NCI-H1417 treated with DMSO at 0.1 percent for 48 hours (cell line): ENCODE data around the gene FGFR1OP2.

Experiments
- DNase-seq: peaks from one replicate; lab custom pipeline; 2025; lab: John Stamatoyannopoulos, UW

FGFR1OP2 gene

DNA sequence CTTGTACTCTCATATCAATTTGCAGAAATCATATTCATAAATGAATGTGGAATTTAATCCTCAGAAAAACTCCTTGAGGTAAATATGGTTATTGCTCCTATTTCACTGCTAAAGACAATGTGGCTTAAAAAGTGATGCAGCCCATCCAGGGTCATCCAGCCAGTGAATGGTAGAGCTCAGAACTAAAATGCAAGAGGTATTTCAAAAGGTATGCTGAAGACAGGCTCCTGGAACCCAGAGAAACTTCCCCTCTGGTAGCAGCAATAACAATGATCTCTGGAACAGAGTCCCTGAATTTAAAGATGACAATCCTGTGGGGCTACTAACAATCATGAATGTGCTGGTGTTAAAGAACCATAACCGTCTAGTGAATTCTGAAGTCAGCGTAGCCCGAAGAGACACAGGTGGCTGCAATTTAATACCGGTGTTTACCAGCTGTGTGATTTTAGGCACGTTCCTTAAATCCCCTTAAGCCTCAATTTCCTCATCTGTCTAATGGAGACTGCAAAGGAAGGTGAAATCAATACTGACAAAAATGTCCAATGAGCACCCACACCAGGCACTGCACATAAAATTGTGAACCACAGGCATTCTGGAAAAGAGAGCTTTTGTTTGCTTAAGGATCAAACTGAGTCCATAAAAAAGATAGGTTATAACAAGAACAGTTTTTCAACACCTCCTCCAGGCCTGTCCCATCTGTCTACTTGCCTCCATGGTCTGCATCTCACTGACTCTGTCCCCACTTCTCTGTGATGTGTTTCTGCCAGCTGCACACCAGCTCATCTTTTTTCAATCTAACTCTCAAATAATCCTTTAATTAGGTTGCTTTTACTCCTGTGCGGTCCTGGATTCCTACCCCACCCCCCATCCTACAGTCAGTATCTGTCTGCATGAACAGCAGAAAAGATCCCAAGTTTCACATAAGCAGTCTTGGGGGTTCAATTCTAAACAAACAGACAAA is 65.4 kb downstream of the FGFR1OP2 start:
- no peak for DNase-seq

DNA sequence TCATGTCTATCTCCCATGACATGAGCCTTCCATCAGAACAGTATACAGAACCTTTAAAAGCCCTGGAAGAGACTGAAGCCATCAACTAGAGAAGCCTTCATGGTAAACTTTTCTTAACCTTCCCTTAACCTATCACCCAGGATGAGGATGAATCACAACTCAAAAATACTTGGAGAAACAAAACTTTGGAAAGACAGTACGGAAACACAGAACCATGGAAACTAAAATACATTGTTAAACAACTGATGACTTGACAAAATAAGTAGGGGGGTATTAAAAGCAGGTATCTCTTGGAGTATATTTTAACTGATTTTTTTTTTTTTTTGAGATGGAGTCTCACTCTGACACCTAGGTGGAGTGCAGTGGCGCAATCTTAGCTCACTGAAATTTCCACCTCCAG is 67.2 kb downstream of the FGFR1OP2 start:
- no peak for DNase-seq

DNA sequence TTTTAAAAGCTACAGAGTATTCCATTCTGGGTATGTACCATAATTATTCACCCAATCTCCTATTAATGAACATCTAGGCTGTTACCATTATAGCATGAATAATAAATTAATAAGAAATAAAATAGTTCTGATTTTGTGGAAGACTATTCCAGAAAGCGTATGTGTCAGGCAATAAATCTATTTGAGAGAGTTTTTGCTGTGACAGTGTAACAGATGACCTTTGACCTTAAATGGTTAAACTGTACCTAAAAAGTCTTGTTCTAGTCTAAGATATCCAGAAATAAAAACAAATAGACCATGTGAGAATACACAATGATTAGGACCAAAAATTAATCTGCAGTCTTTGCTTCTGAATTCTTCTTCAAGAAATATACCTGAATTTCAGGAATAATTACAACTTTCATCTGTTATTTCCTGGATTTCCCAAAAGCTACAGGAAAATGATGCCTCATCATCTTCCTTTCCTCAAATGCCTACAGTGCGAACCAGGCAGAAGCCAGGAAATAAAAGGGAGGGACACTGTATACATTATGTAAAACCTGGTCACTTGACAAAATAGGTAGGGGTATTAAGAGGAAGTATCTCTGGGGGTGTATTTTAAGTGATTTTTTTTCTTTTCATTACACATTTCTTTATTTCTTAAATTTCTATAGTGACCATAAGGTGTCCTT is 68.7 kb downstream of the FGFR1OP2 start:
- DNase-seq: no peak

DNA sequence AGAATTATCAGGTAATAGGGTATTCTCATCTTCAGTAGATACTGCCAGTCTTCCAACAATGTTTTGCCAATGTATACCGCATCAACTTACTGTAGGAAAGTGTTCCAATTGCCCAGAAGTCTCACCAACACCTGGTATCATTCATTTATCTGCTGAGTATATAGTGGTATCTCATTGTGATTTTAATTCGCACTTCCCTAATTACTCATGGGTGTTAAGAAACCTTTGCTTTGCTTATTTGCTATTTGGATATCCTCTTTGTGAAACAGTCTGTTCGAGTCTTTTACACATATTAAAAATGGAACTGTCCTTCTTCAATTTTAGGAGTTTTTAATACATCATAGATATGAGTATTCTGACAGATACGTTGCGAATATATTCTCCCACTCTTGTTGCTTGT is 69.8 kb downstream of the FGFR1OP2 start:
- DNase-seq: no peak

DNA sequence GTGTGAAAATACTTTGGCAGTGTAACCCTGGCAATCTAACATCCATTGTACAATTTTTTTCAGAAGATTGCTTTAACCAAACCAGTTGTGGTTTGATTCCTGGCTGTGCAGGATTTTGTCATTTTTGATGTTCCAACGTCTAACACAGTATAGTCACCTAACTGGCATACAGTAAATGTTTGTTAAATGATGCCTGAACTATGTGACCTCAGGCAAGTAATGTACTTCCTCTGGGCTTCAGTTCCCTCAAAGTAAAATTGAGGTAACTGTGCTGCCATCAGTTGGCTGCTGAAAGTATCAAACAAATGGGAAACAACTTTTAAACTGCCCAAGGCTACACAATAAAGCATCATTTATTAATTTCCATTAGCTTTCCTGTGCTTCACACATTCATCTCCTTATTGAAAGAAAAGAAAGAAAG is 71.6 kb downstream of the FGFR1OP2 start:
- DNase-seq: no peak

DNA sequence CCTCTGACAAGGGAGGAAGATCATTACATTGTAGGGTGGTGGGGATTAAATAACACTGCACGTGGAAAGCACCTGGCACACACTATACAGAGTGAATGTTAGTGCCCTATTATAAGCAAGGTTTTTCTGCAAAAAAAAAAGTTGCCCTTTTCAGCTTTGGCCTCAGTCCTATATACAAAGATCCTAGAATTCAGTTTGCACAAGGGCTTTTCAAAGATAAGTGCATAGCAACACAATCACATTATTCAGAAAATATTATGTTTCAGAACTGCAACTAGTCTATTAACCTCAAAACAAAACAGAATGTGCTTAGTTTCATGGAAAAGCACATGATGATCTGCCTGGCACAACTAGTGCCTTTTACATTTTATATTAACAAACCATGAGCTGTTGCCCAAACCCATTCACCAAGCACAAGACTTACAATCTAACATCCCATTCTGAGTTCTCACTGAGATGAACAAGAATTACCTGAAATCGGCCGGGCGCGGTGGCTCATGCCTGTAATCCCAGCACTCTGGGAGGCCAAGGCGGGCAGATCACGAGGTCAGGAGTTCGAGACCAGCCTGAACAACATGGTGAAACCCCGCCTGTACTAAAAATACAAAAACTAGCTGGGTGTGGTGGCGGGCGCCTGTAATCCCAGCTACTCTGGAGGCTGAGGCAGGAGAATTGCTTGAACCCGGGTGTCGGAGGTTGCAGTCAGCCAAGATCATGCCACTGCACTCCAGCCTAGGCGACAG is 74.1 kb downstream of the FGFR1OP2 start:
- DNase-seq: no peak

DNA sequence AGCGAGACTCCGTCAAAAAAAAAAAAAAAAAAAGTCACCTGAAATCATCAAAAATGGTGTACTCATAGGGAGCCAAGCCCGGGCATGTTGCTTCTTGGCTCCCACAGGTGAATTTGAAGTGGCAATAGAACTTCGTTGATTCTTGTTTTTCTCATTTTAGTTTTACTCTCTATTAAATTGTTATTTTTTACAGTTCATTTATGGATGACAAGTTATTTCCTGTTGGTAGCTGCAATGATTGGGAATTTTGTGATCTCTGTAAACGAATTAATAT is 74.6 kb downstream of the FGFR1OP2 start:
- no peak for DNase-seq

DNA sequence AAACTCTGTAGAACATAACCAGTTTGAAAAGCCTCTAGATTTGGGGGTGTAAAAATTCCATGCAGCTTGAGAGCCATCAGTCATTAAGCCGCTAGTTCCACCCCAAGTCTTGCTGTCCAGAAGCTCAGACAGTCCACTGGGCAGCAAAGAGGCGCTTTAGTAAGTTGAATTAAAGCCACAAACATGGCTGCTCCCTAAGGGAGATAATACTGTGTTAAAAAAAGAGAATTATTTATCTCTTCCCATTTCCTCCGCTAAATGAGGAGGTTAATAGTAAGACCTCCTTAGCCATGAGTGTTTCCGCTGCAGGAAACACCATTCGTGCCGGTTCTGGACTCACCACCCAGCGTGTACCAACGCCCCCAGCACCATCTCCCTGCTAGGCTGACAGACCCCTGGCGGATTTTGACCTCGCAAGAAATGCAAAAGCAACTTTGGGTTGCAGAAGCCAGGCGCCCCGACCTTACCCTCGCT is 75.4 kb downstream of the FGFR1OP2 start:
- DNase-seq: no peak

DNA sequence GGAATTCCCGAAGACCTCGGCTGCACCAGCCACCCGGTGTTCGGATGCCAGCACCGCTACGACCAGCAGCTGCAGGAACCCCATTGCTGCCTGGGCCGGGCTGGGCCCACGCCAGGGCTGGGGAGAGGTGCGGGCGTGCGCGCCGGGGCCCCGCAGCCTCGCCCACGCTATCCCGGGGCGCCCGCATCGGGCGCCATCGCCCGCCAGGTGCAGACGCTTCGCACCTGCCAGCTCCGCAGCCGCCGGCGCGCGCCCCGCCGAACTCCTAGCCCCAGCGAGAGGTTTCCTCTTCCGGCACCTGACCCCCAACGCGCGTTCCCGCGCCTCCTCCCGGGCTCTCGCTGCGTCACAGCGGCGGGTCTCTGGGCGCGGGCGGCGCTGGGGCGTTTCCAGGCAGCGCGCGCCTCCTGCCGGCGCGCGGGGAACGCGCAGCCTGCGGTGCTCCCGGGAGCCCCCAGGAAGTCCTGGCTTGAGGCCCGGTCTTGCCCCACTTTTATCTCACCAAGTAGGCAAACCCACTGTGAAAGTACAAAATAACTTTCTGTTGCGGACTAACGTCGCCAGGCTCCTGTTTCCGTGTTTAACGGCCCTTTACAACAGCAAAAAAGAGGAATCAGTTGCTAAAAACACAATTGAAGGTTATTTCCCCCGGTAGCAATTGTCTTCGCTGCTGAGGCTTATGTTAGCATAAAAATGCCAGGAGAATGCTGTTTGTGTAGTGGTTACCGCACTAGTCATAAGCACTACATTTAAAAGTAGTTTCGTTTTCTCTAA is 76.0 kb downstream of the FGFR1OP2 start, which contains the start of gene TM7SF3:
Gene TM7SF3, minus strand, starts transcription at position 300 of the 774 bp plus-strand sequence. Its CDS starts 216 bp downstream, at position 84.
- DNase-seq: peak; percentile 76

DNA sequence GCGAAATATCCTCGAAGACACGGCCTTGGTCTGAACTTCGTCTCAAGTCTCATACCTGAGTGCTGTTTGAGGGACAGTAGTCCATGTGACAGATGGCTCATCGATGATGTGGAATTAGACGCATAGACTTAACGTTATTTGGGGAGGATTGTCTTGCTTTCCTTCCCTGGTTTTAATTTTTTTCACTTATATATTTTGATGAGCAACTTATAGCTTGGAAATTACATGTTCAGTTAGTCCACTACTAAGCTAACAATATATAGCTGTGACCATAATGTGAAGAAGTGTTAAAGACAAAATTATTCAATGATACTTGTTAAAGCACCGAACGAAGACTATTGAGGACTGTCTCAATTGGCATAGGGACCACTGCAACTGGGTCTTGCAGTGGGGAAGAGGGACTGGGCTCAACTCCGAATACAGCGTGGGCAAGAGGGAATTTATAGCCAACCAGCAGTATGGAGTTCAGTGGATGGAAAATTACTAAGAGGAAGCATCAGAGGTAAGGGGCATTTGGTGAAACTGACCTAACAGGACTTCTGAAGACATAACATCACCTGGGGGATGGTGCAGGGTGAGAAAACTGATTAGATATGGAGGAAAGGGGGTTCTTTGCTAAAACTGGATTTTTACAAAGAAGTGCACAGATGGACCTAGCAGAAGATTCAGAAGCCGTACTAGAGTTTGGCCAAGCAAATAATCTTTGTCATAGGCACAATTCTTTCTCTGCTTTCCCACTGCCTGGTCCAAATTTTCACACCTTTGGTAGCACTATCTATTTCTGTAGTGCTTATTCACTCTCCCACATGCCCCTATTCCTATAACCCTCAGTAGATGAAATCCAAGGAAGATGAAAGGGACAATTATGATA is 76.8 kb downstream of the FGFR1OP2 start:
- DNase-seq: no peak

DNA sequence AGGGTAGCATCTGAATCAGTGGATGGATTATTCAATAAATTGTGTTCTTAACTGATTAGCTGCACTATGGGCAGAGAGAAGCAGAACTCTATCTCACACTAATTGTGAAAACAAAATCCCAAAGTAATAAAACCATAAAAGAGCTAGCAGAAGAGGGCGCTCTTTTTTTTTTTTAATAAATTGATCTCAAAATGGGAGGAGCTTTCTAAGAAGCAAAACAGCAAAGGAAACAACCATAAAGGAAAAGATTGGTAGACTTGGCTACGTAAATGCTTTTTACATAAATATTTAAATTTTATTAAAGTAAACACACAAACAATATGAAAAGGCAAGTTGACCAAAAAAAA is 77.4 kb downstream of the FGFR1OP2 start:
- DNase-seq: no peak
